CD4-positive, alpha-beta T cell treated with Interleukin-17A for 4 hours (primary cell): ENCODE results near the gene MAMSTR.
A peak's percentile ranks its signal among the peaks of the same experiment; 100 is the strongest.
"Not testable (repeated sequence)": the region's sequence is repeated elsewhere in the genome, so short reads cannot be mapped to it uniquely, and the experiment has no call there.

Experiments used
- DNase-seq: peaks from one replicate; pipeline ENCODE4 v3.0.0-alpha.2; 2020; ENCODE audit warnings: mixed read lengths

MAMSTR gene

GRCh38 chr19:48683349-48683748, 36.2 kb downstream of the MAMSTR start:
- peak; percentile 58 for DNase-seq

- no peak for DNase-seq
Observed at GRCh38 chr19:48681127-48681470, 38.4 kb downstream of the MAMSTR start.

- no peak for DNase-seq
Observed at GRCh38 chr19:48680436-48681126, 38.9 kb downstream of the MAMSTR start.

- DNase-seq, result not testable (repeated sequence)
Observed at GRCh38 chr19:48680006-48680405, 39.5 kb downstream of the MAMSTR start.

- no peak for DNase-seq
Observed at GRCh38 chr19:48678201-48678600, 41.3 kb downstream of the MAMSTR start.

DNA sequence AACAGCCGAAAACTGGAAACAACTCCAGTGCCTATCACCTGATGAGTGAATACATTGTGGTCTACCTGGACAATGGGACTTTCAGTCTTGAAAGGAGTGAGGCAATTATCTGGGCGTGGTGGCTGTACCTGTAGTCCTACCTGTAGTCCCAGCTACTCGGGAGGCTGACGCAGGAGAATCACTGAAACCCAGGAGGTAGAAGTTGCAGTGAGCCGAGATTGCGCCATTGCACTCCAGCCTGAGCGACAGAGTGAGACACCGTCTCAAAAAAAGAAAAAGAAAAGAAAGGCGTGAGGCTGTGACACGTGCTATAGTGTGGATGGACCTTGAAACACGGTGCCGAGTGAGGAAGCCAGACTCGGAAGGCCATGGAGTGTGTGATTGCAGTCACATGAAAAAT, 42.6 kb downstream of the MAMSTR start:
- no peak for DNase-seq

- no peak for DNase-seq
Observed at GRCh38 chr19:48676487-48676886, 43.0 kb downstream of the MAMSTR start.

DNA sequence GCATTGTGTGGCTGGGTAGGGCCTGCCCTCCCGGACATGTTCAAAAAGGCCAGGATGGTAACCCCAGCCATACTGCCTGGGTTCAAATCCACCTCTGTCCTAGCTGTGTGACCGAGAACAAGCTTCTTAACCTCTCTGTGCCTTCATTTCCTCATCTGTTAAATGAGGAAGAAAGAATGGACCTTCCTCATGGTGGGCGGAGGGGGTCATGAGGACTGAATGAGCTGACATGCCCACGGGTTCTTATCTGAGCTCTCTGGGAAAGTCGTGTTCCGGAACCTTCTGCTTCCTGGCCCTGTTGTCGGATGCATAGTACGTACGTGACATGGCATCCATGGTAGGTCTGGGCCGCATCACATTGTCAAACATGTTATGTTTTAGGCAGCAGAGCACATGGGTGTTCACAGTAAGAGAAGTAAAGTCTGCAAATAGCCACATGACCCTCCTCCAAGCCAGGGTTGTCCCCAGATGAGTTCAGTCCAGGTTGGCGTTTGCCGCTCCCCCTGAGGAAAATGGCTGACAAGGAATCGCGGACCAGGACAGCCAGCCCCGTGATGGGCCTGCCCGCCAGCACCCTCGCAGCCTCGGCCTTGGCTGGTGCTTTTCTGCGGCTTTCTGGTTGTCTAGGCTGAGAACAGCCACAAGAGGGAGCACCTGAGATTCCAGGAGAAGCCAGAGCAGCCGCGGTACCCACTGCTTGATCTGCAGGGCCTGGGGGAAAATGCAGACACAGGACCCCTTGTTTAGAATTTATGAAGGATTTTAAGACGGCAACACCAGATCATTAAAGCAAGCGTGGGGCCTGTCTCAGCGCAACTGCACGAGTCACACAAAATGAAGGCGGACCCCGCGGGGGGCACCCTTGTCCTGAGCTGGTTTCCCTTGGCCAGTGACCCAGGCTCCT, 44.4 kb downstream of the MAMSTR start:
- peak; percentile 83 for DNase-seq

DNA sequence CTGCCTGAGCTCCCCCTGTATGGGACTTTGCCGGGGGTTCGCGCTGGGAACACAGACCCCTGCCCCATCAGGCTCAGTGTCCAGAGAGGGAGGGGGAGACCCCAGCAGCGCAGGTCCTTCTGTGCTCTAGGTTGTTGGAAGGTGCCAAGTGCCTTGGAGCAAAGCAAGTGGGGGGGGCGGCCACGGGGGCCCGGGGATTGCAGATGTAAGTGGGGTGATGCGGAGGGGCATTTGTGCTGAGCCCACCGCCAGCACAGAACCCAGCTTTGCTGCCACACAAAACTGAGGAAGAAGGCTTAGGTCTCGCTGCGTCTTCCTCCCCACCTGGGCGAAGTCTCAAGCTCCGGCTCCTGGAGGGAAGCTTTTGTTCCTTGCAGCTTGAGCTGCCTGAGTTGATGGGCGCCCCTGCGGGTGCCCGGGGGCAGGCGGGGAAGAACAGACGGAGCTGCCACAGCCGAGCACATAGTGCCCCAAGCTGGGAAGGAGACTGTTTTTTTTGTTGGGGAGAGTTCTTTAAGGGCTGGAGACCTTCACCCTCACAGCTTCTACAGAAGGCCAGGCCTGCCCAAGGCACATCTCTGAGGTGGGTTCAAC, 45.2 kb downstream of the MAMSTR start:
- DNase-seq, result no peak

GRCh38 chr19:48673436-48674100, 46.0 kb downstream of the MAMSTR start:
- no peak for DNase-seq

DNA sequence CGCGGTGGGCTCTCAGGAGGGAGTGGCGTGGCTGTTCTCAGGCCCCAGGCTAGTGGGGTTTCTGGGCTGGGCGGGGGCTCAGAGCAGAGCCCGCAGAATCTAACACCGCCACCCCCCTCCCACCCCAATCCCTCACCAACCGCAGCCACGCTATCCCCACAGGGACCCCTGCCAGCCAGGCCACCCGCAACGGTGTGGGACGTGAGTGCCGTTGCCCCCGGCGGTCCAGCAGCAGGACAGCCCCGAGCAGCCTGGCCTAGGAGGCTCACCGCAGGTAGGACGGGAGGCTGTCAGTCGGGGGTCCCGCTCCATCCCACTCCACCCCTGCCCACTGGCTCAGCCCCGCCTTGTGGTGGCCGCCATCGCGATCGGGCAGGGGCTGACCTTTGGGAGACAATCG, 46.5 kb downstream of the MAMSTR start, which contains the start of gene NTN5:
TSS of gene NTN5 (minus strand) at position 24 of the 400 bp plus-strand sequence. CDS start 2,031 bp downstream, outside the sequence.
- DNase-seq, result no peak

GRCh38 chr19:48671446-48671995, 48.0 kb downstream of the MAMSTR start:
- no peak for DNase-seq

GRCh38 chr19:48670699-48671445, 48.7 kb downstream of the MAMSTR start:
- DNase-seq, result no peak

DNA sequence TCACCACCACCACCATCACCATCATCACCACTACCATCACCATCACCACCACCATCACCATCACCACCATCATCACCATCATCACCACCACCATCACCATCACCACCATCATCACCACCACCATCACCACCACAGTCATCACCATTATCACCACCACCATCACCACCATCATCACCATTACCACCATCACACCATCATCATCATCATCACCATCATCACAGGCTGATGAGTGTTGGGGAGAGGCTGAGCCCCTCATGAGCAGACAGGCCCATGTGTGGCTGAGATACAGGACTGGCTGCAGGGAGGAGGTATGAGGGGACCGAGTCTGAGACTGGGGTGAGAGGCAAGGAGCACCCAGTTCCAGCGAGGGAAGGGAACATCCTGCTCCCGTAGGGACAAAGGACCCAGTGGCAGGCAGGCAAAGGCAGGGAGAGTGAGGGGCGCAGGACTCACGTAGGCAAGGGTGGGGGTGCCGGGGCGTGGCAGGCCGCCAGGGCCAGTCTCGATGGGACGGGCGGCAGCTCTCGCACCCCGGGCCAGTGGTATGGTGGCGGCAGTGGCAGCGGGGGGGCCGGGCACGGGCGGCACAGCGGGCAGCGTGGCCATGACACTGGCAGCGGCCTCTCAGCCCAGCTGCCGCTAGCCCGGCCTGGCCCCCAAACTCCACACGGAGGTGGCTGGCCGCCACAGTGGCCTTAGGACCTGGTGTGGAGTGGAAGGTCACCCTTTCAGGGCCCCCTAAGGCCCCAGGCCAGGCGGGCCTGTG, 49.4 kb downstream of the MAMSTR start:
- no peak for DNase-seq

- DNase-seq, result no peak
Observed at GRCh38 chr19:48668761-48669160, 50.8 kb downstream of the MAMSTR start.

DNA sequence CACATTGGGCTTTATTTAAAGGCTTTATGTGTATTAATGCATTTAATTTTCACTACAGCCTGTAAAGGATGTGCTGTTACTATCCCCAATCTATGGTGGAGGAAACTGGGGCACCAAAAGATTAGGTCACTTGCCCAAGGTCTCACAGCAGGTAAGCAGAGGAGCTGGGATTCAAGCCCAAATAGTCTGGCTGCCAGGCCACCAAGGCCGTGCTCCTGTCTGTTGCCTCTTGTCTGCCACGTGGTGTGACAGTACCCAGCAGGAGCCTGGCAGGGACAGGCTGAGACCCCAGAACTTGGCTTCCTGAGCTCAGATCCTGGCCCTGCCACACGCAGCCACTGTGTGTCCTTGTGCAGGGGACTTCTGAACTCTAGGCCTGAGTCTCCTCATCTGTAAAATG, 51.2 kb downstream of the MAMSTR start:
- no peak for DNase-seq

DNA sequence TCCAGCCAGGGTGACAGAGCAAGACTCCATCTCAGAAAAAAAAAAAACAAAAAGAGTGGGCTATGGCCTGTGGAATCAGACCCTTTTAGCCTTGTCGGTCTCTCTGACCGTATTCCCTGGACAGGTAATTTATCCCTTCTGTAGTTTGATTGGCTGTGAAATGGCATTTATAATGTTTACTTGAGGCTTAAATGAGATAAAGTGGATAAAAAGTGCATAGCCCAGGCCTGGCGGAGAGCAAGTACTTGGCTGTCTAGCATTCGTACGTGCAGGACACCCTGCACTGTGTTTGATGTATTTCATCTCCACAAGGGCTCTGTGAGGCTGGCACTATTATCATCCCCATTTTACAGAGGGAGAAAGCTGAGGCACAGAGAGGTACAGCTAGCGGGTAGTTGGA, 53.7 kb downstream of the MAMSTR start:
- no peak for DNase-seq

- no peak for DNase-seq
Observed at GRCh38 chr19:48664476-48664875, 55.0 kb downstream of the MAMSTR start.

DNA sequence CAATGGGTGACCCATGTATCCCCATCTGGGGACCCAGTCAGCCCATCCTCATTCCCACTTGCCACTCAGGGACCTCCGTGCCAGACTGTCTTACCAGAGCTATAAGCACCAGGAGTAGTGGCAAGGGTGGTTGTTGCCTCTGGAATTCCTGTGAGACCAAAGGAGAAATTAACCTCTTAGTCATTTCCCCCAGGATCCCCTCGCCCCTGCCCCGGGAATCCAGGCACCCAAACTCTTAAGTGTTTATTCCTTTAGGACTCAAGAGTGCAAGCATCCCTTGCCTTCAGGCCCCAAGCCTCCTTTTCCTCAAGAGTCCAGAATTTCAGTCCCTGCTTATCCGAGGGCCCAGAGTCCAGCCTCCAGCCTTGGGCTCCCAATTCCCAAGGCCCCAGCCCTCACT, 55.9 kb downstream of the MAMSTR start:
- no peak for DNase-seq
